K562 (cell line): ENCODE results near the gene SLC25A45. TPM values are rescaled to one million over a fixed set of nuclear protein-coding genes. Genes with fewer than 3 reads are reported as not detected.

ENCODE experiments used
- ATAC-seq: fragments of 200-7000 bp; cut with Tn5 transposase; 3 replicates; pipeline ENCODE4 v1.9.1; 2020; ENCODE audit warnings: moderate library complexity
- BruUV-seq: library from RNA; stranded (reverse); fragments of 400-500 nt; replicated peaks from 2 replicates; lab custom pipeline; 2021; lab: Mats Ljungman, UMichigan
- CTCF ChIA-PET: fragments of 300-600 bp; formaldehyde crosslinking; extraction: SDS; loops from one replicate; lab custom pipeline; 2021; ENCODE audit warnings: low intra/inter-chr PET ratio; lab: Yijun Ruan, JAX
- POLR2A ChIA-PET: fragments of 300-600, 350-650 bp; sonication (Branson Sonifier 250); formaldehyde crosslinking; extraction: SDS; loops from one replicate; lab custom pipeline; 2021; ENCODE audit warnings: antibody characterized with exemption, inconsistent platforms; lab: Yijun Ruan, JAX
- DNase-seq, 4 experiments: peaks; one replicate each; pipeline versions ENCODE4 v3.0.0 to v3.0.0-alpha.2; 2011 to 2018; ENCODE audit warnings: low spot score in 3 of 4, mixed read lengths in 3 of 4; ENCODE audit errors: extremely low read depth in 1 of 4
- FAIRE-seq: peaks from 2 replicates; lab custom pipeline; 2011; peaks lifted over from hg19 to GRCh38; lab: Jason Lieb, UNC
- H2AFZ ChIP-seq: 2 replicates; pipeline ENCODE4 v1.6.0; 2011; ENCODE audit warnings: low read depth, low read length, control low read depth, inconsistent platforms
- H3K27ac ChIP-seq: fragments of 200-600 bp; 3 replicates; pipeline ENCODE4 v1.8.0; 2011; ENCODE audit warnings: low read depth, mild to moderate bottlenecking, control low read depth, inconsistent platforms, low read length, moderate library complexity, mixed read lengths; ENCODE audit errors: extremely low read depth
- H3K27me3 ChIP-seq, 2 experiments: fragments of 300-600 bp in 1 of 2; 2 replicates in 1 of 2; 3 replicates in 1 of 2; pipeline versions ENCODE4 v1.6.0 to v1.8.0; 2011; ENCODE audit warnings: inconsistent platforms in 2 of 2, low read length in 2 of 2, mild to moderate bottlenecking in 1 of 2, mixed read lengths in 1 of 2, moderate library complexity in 1 of 2; ENCODE audit not compliant: control insufficient read depth in 2 of 2, insufficient read depth in 2 of 2
- H3K36me3 ChIP-seq: fragments of 300-600 bp; 3 replicates; pipeline ENCODE4 v1.8.0; 2011; ENCODE audit warnings: mild to moderate bottlenecking, low read length, inconsistent platforms; ENCODE audit not compliant: control insufficient read depth, insufficient read depth
- H3K4me1 ChIP-seq, 2 experiments: fragments of 200-600 bp in 1 of 2; replicated peaks in 1 of 2; 2 replicates in 1 of 2; 3 replicates in 1 of 2; pipeline versions ENCODE4 v1.5.1 to v1.8.0; 2011; ENCODE audit warnings: inconsistent platforms in 2 of 2, low read length in 2 of 2, mild to moderate bottlenecking in 1 of 2, mixed read lengths in 1 of 2, moderate library complexity in 1 of 2; ENCODE audit not compliant: control insufficient read depth in 2 of 2, insufficient read depth in 2 of 2
- H3K4me2 ChIP-seq: 2 replicates; pipeline ENCODE4 v1.6.1; 2011; ENCODE audit warnings: low read length, control low read depth, inconsistent platforms, mixed read lengths; ENCODE audit not compliant: insufficient read depth
- H3K4me3 ChIP-seq: fragments of 200-600 bp; sonication (generic), shearing (Covaris generic); 2 replicates; pipeline ENCODE4 v1.5.1; 2016; ENCODE audit warnings: control low read depth, inconsistent platforms
- H3K79me2 ChIP-seq: fragments of 200-600 bp; 3 replicates; pipeline ENCODE4 v1.8.0; 2011; ENCODE audit warnings: low read length, inconsistent platforms; ENCODE audit not compliant: control insufficient read depth, insufficient read depth
- H3K9ac ChIP-seq, 2 experiments: 2 replicates each; pipeline versions ENCODE4 v1.6.0 to v1.6.1; 2011; ENCODE audit warnings: low read depth in 2 of 2, low read length in 2 of 2, control low read depth in 1 of 2, inconsistent platforms in 1 of 2, mild to moderate bottlenecking in 1 of 2, mixed read lengths in 1 of 2; ENCODE audit not compliant: insufficient read depth in 1 of 2
- H3K9me1 ChIP-seq: one replicate; pipeline ENCODE4 v1.6.0; 2011; ENCODE audit warnings: inconsistent platforms, mild to moderate bottlenecking, low read length, moderate library complexity; ENCODE audit not compliant: control insufficient read depth, insufficient read depth
- H3K9me3 ChIP-seq: replicated peaks from 2 replicates; pipeline ENCODE4 v1.5.1; 2011; ENCODE audit warnings: low read depth, low read length, inconsistent platforms; ENCODE audit not compliant: control insufficient read depth, insufficient read depth
- H4K20me1 ChIP-seq: replicated peaks from 2 replicates; pipeline ENCODE4 v1.6.1; 2011; ENCODE audit warnings: low read length, inconsistent platforms, mixed read lengths; ENCODE audit not compliant: control insufficient read depth, insufficient read depth
- BMI1 ChIP-seq: fragments of 150-350 bp; IDR thresholded peaks from 2 replicates; pipeline ENCODE4 v1.6.1; 2014; ENCODE audit warnings: low read length
- CAMTA2 ChIP-seq: fragments of 250-450 bp; sonication (Bioruptor Pico); conservative IDR thresholded peaks from 2 replicates; pipeline ENCODE4 v1.5.1; 2022
- CREB1 ChIP-seq, 2 experiments: sonication (generic) in 1 of 2; formaldehyde crosslinking in 1 of 2; IDR thresholded peaks; 2 replicates each; pipeline versions ENCODE4 v1.6.1 to v1.8.0; 2012 to 2022; ENCODE audit warnings: inconsistent platforms in 1 of 2, mild to moderate bottlenecking in 1 of 2, missing genetic modification reagents in 1 of 2, moderate library complexity in 1 of 2
- ELF1 ChIP-seq: fragments of 200-800 bp; sonication (Bioruptor generic); IDR thresholded peaks from 2 replicates; pipeline ENCODE4 v1.6.1; 2016; ENCODE audit warnings: missing genetic modification characterization, missing compliant biosample characterization
- GTF2A2 ChIP-seq: IDR thresholded peaks from 2 replicates; pipeline ENCODE4 v1.6.1; 2016; ENCODE audit warnings: mild to moderate bottlenecking, missing genetic modification characterization, missing compliant biosample characterization
- HINFP ChIP-seq: fragments of 450-650 bp; conservative IDR thresholded peaks from 2 replicates; pipeline ENCODE4 v1.6.1; 2016; ENCODE audit warnings: missing genetic modification characterization, low read depth, mild to moderate bottlenecking, control low read depth, missing compliant biosample characterization
- HOXB6 ChIP-seq: fragments of 250-450 bp; sonication (Bioruptor Pico); IDR thresholded peaks from 2 replicates; pipeline ENCODE4 v1.5.1; 2022; ENCODE audit warnings: mild to moderate bottlenecking, borderline replicate concordance
- KDM5B ChIP-seq: fragments of 200-600 bp; sonication (generic); IDR thresholded peaks from 2 replicates; pipeline ENCODE4 v1.6.1; 2012; ENCODE audit warnings: low read depth, mild to moderate bottlenecking, moderate library complexity, low read length, control low read depth, inconsistent platforms; ENCODE audit not compliant: insufficient replicate concordance
- KLF13 ChIP-seq: fragments of 450-650 bp; IDR thresholded peaks from 2 replicates; pipeline ENCODE4 v1.6.1; 2016; ENCODE audit warnings: missing genetic modification characterization, low read depth, mild to moderate bottlenecking, missing compliant biosample characterization, moderate library complexity, borderline replicate concordance
- PML ChIP-seq: IDR thresholded peaks from 2 replicates; pipeline ENCODE4 v1.6.1; 2012; ENCODE audit warnings: low read length, inconsistent platforms
- RBM22 ChIP-seq: fragments of 200-400 bp; formaldehyde crosslinking; IDR thresholded peaks from 2 replicates; pipeline ENCODE4 v1.6.1; 2018; ENCODE audit warnings: low read length, low read depth; ENCODE audit not compliant: poor library complexity, severe bottlenecking
- TBP ChIP-seq: optimal IDR thresholded peaks from 2 replicates; pipeline ENCODE3; 2011; ENCODE audit warnings: low read depth, low read length, improper control_type of control experiment
- ZBTB1 ChIP-seq: sonication (generic); formaldehyde crosslinking; IDR thresholded peaks from 2 replicates; pipeline ENCODE4 v1.8.1; 2023; ENCODE audit warnings: missing genetic modification reagents, low read depth, mild to moderate bottlenecking, borderline replicate concordance
- ZBTB17 ChIP-seq: fragments of 450-650 bp; formaldehyde crosslinking; IDR thresholded peaks from 2 replicates; pipeline ENCODE4 v1.4.0; 2020; ENCODE audit warnings: mild to moderate bottlenecking
- ZNF263 ChIP-seq: sonication (generic); formaldehyde crosslinking; IDR thresholded peaks from 2 replicates; pipeline ENCODE4 v1.8.0; 2022; ENCODE audit warnings: mild to moderate bottlenecking, missing genetic modification reagents, borderline replicate concordance
- ZNF316 ChIP-seq: fragments of 450-650 bp; IDR thresholded peaks from 2 replicates; pipeline ENCODE4 v1.6.1; 2016
- ZNF740 ChIP-seq, 3 experiments: fragments of 200-800 bp in 1 of 3; sonication (Bioruptor generic) in 1 of 3; sonication (generic) in 1 of 3; formaldehyde crosslinking in 1 of 3; IDR thresholded peaks; 2 replicates each; pipeline versions ENCODE4 v1.6.1 to v1.8.0; 2016 to 2022; ENCODE audit warnings: mild to moderate bottlenecking in 2 of 3, missing compliant biosample characterization in 2 of 3, missing genetic modification characterization in 2 of 3, missing genetic modification reagents in 1 of 3
- WGBS: fragments of 100-300 bp; shearing (Covaris generic); methylation state at CpG from one replicate; pipeline ENCODE4 v1.1.6; 2016; ENCODE audit warnings: low coverage, mixed read lengths; ENCODE audit not compliant: insufficient coverage; ENCODE audit errors: missing lambda C conversion rate; 5-methylcytosine and 5-hydroxymethylcytosine counted together
- in situ Hi-C: fragments of 300-500 bp; cut with MboI; formaldehyde crosslinking; loops from 4 replicates; pipeline ENCODE4 v1.15.0; 2018; ENCODE audit warnings: inconsistent platforms, mixed read lengths
- intact Hi-C: fragments of 100-400 bp; cut with micrococcal nuclease; formaldehyde crosslinking; loops from 2 replicates; pipeline ENCODE4 v1.14.2; 2022
- polyA plus RNA-seq, 8 experiments: library from polyadenylated mRNA; depleted of rRNA in 4 of 8; stranded (reverse) in 5 of 8; unstranded in 3 of 8; fragments of >200 nt; fragmentation: Nextera tagmentation in 2 of 8; fragmentation: Illumina TruSeq in 1 of 8; extraction: Ambion mirVana in 2 of 8; extraction: Trizol in 1 of 8; gene quantifications; 2 replicates each; pipeline versions ENCODE4 v1.2.1 to v1.2.3, GENCODE V29; 2011 to 2014; ENCODE audit warnings: inconsistent platforms in 1 of 8, missing spikeins in 1 of 8
- total RNA-seq, 7 experiments: library from RNA; depleted of rRNA in 6 of 7; stranded (reverse); fragments of >200 nt in 6 of 7; fragmentation: Illumina TruSeq in 2 of 7; extraction: Trizol in 2 of 7; gene quantifications; 2 replicates each; pipeline versions ENCODE4 v1.2.1 to v1.2.3, GENCODE V29; 2011 to 2021; ENCODE audit warnings: low replicate concordance in 1 of 7

Gene SLC25A45
- total and polyA plus RNA-seq, 9 of the 15 experiments (the other 6 are each of a cell fraction or from before 2014, with no cell fraction given), result 0.15 to 2.3 (median 0.68) TPM

- peaks cover 40 to 54% of the 10 kb centered on the region in 2 experiments for H3K4me1 ChIP-seq
- H3K36me3 ChIP-seq, result peaks cover 43% of the 10 kb centered on the region
- H3K79me2 ChIP-seq, result peaks cover 92% of the 10 kb centered on the region
- peak; percentile 69 for FAIRE-seq
- CTCF ChIA-PET, result no interaction called here
- POLR2A ChIA-PET, result interaction anchor here (0.6 to 17.3 kb wide), 61 partner anchors 6 to 1202 kb away, joined by 3 to 1349 read pairs (median 6); partner anchors contain the start of genes CDC42EP2, DPF2, EHBP1L1 and FAU
- in situ Hi-C loops (no loop called here), intact Hi-C loops (loop anchor here (1.0 kb wide), 1 partner anchor 75 kb away; no protein-coding TSS in a partner anchor)
- H3K9ac ChIP-seq, result peak overlapping the region; percentile 98 to 100
- ATAC-seq, result peak; percentile 3
- WGBS, result under 1% methylated on average over 36 of the region's 68 CpGs
- no peaks in the 10 kb centered on the region for H3K9me1 ChIP-seq
- no peaks in the 10 kb centered on the region for H3K9me3 ChIP-seq
- DNase-seq, result peak; percentile 83 to 98 (median 88)
- H2AFZ ChIP-seq, result peak overlapping the region; percentile 64
- H4K20me1 ChIP-seq, result peaks cover 43% of the 10 kb centered on the region
- peak overlapping the region; percentile 98 for H3K27ac ChIP-seq
- no peaks in the 10 kb centered on the region for H3K27me3 ChIP-seq
- peak overlapping the region; percentile 79 for H3K4me3 ChIP-seq
- H3K4me2 ChIP-seq, result peak overlapping the region; percentile 97
- no TSS peak for BruUV-seq
- TF ChIP-seq KLF13 (tag) (peak; percentile 68), CAMTA2 (CRISPR knock-in tag) (no peak), GTF2A2 (no peak), HINFP (tag) (0 out of 2 replicates have a peak, but pooled peaks have one; percentile 9), PML (no peak; the same call in 1 of the 2 replicates), ZNF316 (no peak), RBM22 (no peak), BMI1 (no peak; the same call in 1 of the 2 replicates), ELF1 (tag) (no peak), TBP (no peak), HOXB6 (CRISPR knock-in tag) (no peak), ZBTB17 (CRISPR knock-in tag) (no peak), CREB1 (IDR thresholded peaks at IDR 0.05) (peak; percentile 87), CREB1 (CRISPR knock-in tag; IDR thresholded peaks at IDR 0.05) (peak; percentile 92), KDM5B (no peak), ZNF740 (CRISPR knock-in tag; IDR thresholded peaks at IDR 0.05) (no peak), ZNF740 (tag; IDR thresholded peaks at IDR 0.05) (0 out of 4 replicates have a peak, but pooled peaks of 1 of the 2 experiments have one; percentile 19), ZBTB1 (CRISPR knock-in tag) (peak; percentile 97), ZNF263 (no peak)
Measured at GRCh38 chr11:65421794-65422632, 39.6 kb upstream of the SLC25A45 start.
